Esophagus squamous epithelium (tissue), 4 donors: ENCODE data around the gene ASPRV1.

Experiments
- POLR2A ChIP-seq, 4 donors: fragments of 450-650 bp; IDR thresholded peaks; one replicate each; pipeline ENCODE4 v1.6.1; 2017; ENCODE audit warnings: antibody characterized with exemption in 4 of 4, mild to moderate bottlenecking in 4 of 4, moderate library complexity in 3 of 4
- TF ChIP-seq, protein P1 (sequence below), 6 experiments: fragments of 450-650 bp in 4 of 6; fragments of 200-600 bp in 2 of 6; sonication (generic) in 2 of 6; IDR thresholded peaks; one replicate each; pipeline ENCODE4 v1.5.1; 2016 to 2019; ENCODE audit warnings: antibody characterized with exemption in 6 of 6, mild to moderate bottlenecking in 4 of 6, moderate library complexity in 4 of 6

GRCh38 chr2:69992310-69993047, 31.0 kb upstream of the ASPRV1 start:
- TF ChIP-seq POLR2A (IDR thresholded peaks at IDR 0.05) = no peak
- TF ChIP-seq, protein P1, sequence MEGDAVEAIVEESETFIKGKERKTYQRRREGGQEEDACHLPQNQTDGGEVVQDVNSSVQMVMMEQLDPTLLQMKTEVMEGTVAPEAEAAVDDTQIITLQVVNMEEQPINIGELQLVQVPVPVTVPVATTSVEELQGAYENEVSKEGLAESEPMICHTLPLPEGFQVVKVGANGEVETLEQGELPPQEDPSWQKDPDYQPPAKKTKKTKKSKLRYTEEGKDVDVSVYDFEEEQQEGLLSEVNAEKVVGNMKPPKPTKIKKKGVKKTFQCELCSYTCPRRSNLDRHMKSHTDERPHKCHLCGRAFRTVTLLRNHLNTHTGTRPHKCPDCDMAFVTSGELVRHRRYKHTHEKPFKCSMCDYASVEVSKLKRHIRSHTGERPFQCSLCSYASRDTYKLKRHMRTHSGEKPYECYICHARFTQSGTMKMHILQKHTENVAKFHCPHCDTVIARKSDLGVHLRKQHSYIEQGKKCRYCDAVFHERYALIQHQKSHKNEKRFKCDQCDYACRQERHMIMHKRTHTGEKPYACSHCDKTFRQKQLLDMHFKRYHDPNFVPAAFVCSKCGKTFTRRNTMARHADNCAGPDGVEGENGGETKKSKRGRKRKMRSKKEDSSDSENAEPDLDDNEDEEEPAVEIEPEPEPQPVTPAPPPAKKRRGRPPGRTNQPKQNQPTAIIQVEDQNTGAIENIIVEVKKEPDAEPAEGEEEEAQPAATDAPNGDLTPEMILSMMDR (IDR thresholded peaks at IDR 0.05) = no peak
